COLO668 (cell line): ENCODE results near the gene ARRB1.

Experiments used
- DNase-seq: peaks from one replicate; lab custom pipeline; 2025; ENCODE audit not compliant: unreplicated experiment; lab: John Stamatoyannopoulos, UW

Gene ARRB1

GRCh38 chr11:75233754-75234172 is 117.7 kb downstream of the ARRB1 start:
- no peak for DNase-seq

DNA sequence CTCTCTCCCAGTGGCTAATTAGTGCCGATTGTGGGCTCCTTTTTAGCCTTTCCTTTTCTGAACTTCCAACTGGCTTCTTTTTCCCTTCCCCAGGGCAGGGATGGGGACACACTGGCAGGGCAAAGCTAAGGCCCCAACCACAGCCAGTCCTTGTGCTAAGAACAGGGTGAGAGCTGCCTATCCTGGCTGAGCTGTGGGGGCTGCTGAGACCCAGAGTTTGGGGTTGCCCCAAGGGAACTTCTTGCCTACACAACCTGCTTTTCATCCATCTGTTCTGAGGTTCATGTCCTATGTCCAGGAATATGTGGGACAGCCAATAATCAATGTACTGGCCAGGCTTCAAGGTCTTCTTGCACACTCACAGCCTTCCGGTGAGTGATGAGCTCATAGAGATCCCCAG is 120.8 kb downstream of the ARRB1 start:
- DNase-seq = no peak

DNA sequence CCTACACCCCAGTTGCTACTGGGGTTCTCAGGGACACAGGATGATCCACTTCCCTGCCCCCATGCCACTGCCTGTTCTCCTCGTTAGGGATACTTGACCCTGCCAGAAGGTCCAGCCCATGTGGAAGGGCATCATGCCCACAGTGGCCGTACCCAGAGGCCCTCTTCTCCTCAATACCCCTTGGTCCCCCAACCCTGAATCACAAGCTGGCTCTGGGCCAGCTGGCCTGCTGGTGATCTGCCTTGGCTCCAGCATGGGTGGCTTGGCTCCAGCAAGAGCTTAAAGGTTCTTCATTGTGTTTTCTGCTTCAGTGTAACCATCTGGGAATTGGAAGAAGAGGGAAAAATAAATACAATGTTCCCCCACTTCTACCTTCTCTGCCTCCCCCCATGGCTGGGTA is 122.0 kb downstream of the ARRB1 start:
- DNase-seq = no peak

DNA sequence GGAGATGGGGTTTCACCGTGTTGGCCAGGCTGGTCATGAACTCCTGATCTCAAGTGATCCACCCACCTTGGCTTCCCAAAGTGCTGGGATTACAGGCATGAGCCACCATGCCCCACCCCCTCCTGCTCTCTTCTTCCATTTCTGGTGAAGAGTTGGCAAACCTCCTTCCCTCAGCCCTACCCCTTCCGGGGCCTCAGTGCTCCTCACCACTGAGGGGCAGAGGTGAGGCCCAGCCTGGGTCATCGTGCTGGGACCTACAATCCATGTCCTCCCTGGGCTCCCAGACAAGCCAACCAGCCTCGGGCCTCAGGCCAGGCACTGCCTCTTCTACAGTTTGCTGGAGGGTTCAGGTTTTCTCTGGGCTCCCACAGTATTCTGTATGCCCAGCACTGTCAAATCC is 125.7 kb downstream of the ARRB1 start:
- no peak for DNase-seq

DNA sequence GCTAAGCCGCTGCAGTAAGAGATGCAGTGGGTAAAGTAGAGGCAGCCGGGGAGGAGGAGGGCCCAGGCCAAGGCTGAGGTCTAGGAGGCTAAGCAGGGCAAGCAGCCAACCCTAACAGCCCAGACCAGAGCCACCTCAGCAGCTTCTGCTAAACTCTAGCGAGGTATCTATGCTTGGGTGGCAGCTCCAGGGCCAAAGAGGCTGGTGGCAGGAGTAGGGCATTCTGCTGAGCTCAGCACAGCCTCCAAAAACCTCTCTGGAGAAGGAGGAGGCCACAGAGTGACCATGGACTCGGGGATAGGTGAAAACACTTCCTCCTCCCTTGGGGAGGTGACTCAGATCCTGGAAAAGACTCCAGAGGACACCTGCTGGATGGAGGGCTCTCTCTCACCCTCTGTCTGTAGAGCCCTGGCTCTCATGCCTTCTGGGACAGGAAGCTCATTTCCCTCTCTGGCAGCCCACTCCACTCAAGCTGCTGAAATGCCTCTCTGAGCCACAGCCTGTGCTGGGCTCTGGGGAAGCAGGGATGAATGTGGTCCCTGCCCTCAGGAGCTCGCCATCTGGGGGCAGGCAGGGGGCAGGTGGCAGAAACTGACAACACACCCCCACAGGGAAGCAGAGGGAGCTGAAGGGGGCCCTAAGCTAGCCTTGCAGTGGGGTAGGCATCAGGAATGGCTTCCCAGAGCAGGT is 127.4 kb downstream of the ARRB1 start:
- no peak for DNase-seq

DNA sequence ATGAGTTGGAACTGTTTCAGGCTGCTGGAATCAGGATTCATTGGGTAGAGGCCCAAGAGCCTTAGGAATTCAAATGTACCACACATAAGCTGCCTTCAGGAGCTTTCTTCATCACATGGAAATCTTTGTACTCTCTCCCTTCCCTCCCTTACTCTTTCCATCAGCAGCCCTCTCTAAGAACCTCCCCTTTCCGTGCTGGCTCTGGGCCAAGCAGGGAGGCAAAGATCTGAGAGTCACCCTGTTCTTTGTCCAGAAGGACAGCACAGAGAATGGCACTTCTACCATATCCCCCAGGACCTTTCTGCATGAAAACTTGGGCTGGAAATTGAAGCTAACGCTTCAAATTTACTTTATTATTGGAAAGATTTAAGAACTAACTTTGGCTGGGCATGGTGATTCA is 131.6 kb downstream of the ARRB1 start:
- peak; percentile 2 for DNase-seq

GRCh38 chr11:75214843-75215242 is 136.6 kb downstream of the ARRB1 start:
- no peak for DNase-seq

DNA sequence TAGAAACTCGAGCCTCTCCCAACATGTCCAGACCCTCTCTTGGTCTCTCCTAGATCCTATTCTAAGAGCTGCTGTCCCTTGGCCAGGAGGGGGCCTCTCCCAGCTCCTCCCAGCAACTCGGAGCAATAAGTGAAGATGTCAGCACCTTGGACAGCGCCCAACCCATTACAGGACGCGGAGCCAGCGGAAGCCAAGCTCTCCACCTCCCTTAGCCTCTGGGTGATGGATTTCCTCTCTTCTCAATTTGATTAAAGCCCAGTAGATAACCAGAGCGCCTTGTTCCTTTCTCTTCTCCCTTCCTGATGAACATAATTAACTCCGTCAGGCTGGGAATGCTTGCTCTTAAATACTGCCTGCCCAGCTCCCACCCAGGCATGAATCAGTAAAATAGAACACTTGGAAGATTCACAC is 137.0 kb downstream of the ARRB1 start:
- no peak for DNase-seq
